Measurements from ENCODE around the gene ABHD17A. TPM values are rescaled to one million over a fixed set of nuclear protein-coding genes. Genes with fewer than 3 reads are reported as not detected.
A peak's percentile ranks its signal among the peaks of the same experiment; 100 is the strongest.

ABHD17A gene
- total and polyA plus RNA-seq, 9 of the 15 experiments (the other 6 are each of a cell fraction or from before 2014, with no cell fraction given), result 0.04 to 135 (median 21.8) TPM; not detected in 1

GRCh38 chr19:1905863-1906375 is 20.6 kb upstream of the ABHD17A start (continued):
- TF ChIP-seq DPF2 (IDR thresholded peaks at IDR 0.05) (peak; percentile 52), SIN3B (IDR thresholded peaks at IDR 0.05; ENCODE audit: low read depth) (no peak), KDM1A (IDR thresholded peaks at IDR 0.05) (no peak), ZNF584 (CRISPR knock-in tag; IDR thresholded peaks at IDR 0.05; ENCODE audit: low read depth) (0 out of 2 replicates have a peak, but pooled peaks have one; percentile 0), HDAC3 (IDR thresholded peaks at IDR 0.05; ENCODE audit: borderline replicate concordance, partially characterized antibody) (no peak), NFRKB (IDR thresholded peaks at IDR 0.05; ENCODE audit: low read depth) (no peak), GMEB1 (CRISPR knock-in tag; IDR thresholded peaks at IDR 0.05) (no peak), CBX8 (IDR thresholded peaks at IDR 0.05; ENCODE audit: borderline replicate concordance, extremely low read depth, low read depth, low read length, poor library complexity, severe bottlenecking) (no peak), MCM5 (IDR thresholded peaks at IDR 0.05; ENCODE audit: low read depth) (no peak), ZNF124 (CRISPR knock-in tag; IDR thresholded peaks at IDR 0.05) (no peak), SMARCC2 (IDR thresholded peaks at IDR 0.05; ENCODE audit: low read depth) (no peak), RAD51 (IDR thresholded peaks at IDR 0.05; ENCODE audit: borderline replicate concordance, low read depth) (no peak), ZFPM2 (CRISPR knock-in tag; IDR thresholded peaks at IDR 0.05) (no peak), ZNF324 (CRISPR knock-in tag; IDR thresholded peaks at IDR 0.05) (no peak), BCOR (IDR thresholded peaks at IDR 0.05) (no peak; the same call in 1 of the 2 replicates), NUFIP1 (IDR thresholded peaks at IDR 0.05; ENCODE audit: partially characterized antibody) (no peak)
- TF ChIP-seq, protein P1, sequence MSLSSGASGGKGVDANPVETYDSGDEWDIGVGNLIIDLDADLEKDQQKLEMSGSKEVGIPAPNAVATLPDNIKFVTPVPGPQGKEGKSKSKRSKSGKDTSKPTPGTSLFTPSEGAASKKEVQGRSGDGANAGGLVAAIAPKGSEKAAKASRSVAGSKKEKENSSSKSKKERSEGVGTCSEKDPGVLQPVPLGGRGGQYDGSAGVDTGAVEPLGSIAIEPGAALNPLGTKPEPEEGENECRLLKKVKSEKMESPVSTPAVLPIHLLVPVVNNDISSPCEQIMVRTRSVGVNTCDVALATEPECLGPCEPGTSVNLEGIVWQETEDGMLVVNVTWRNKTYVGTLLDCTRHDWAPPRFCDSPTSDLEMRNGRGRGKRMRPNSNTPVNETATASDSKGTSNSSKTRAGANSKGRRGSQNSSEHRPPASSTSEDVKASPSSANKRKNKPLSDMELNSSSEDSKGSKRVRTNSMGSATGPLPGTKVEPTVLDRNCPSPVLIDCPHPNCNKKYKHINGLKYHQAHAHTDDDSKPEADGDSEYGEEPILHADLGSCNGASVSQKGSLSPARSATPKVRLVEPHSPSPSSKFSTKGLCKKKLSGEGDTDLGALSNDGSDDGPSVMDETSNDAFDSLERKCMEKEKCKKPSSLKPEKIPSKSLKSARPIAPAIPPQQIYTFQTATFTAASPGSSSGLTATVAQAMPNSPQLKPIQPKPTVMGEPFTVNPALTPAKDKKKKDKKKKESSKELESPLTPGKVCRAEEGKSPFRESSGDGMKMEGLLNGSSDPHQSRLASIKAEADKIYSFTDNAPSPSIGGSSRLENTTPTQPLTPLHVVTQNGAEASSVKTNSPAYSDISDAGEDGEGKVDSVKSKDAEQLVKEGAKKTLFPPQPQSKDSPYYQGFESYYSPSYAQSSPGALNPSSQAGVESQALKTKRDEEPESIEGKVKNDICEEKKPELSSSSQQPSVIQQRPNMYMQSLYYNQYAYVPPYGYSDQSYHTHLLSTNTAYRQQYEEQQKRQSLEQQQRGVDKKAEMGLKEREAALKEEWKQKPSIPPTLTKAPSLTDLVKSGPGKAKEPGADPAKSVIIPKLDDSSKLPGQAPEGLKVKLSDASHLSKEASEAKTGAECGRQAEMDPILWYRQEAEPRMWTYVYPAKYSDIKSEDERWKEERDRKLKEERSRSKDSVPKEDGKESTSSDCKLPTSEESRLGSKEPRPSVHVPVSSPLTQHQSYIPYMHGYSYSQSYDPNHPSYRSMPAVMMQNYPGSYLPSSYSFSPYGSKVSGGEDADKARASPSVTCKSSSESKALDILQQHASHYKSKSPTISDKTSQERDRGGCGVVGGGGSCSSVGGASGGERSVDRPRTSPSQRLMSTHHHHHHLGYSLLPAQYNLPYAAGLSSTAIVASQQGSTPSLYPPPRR (CRISPR knock-in tag; IDR thresholded peaks at IDR 0.05; ENCODE audit: borderline replicate concordance), result no peak
- TF ChIP-seq, protein P2, sequence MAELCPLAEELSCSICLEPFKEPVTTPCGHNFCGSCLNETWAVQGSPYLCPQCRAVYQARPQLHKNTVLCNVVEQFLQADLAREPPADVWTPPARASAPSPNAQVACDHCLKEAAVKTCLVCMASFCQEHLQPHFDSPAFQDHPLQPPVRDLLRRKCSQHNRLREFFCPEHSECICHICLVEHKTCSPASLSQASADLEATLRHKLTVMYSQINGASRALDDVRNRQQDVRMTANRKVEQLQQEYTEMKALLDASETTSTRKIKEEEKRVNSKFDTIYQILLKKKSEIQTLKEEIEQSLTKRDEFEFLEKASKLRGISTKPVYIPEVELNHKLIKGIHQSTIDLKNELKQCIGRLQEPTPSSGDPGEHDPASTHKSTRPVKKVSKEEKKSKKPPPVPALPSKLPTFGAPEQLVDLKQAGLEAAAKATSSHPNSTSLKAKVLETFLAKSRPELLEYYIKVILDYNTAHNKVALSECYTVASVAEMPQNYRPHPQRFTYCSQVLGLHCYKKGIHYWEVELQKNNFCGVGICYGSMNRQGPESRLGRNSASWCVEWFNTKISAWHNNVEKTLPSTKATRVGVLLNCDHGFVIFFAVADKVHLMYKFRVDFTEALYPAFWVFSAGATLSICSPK (IDR thresholded peaks at IDR 0.05; ENCODE audit: borderline replicate concordance), result no peak
- TF ChIP-seq, protein P3, sequence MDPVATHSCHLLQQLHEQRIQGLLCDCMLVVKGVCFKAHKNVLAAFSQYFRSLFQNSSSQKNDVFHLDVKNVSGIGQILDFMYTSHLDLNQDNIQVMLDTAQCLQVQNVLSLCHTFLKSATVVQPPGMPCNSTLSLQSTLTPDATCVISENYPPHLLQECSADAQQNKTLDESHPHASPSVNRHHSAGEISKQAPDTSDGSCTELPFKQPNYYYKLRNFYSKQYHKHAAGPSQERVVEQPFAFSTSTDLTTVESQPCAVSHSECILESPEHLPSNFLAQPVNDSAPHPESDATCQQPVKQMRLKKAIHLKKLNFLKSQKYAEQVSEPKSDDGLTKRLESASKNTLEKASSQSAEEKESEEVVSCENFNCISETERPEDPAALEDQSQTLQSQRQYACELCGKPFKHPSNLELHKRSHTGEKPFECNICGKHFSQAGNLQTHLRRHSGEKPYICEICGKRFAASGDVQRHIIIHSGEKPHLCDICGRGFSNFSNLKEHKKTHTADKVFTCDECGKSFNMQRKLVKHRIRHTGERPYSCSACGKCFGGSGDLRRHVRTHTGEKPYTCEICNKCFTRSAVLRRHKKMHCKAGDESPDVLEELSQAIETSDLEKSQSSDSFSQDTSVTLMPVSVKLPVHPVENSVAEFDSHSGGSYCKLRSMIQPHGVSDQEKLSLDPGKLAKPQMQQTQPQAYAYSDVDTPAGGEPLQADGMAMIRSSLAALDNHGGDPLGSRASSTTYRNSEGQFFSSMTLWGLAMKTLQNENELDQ (CRISPR knock-in tag; IDR thresholded peaks at IDR 0.05; ENCODE audit: borderline replicate concordance), result no peak

Measured in K562 (cell line).